HG03025 (cell line): ENCODE measurements around the gene MAPK1.
"Not testable (repeated sequence)": the region's sequence is repeated elsewhere in the genome, so short reads cannot be mapped to it uniquely, and the experiment has no call there.

Experiments
- ATAC-seq: cut with Tn5 transposase; IDR thresholded peaks from one replicate; pipeline ENCODE4 v1.9.1; 2021; ENCODE audit warnings: mild to moderate bottlenecking, moderate library complexity; ENCODE audit not compliant: unreplicated experiment, low FRiP score

Gene MAPK1

DNA sequence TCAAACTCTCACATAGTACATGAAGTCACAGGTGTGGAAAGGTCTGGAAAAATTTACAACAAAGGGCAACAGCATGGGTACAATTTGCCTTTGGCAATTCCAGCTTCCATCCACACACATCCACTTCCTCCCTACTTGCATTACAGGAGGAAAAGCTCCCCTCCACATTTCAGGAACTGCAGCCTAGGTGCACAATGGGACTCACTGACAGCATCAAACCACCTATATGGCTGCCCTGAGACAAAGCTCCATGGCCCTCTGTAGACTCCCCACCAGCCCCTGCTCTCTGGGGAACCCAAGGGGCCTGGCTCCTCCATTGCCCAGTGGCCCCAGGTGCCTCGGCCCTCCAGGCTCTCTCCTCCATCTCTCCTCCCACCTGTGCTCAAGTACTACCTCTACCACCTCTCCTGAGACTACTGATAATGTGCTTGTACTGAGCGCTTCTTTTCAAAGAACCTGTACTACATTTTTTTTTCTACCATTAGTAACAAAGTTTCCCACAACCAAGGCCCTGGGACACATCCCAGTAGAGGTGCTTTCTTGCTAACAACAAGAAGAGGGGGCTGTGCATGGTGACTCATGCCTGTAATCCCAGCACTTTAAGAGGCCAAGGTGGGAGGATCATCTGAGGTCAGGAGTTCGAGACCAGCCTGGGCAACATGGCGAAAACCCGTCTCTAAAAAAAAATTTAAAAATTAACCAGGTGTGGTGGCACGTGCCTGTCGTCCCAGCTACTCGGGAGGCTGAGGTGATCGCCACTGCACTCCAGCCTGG lies 136.7 kb downstream of the MAPK1 start:
- ATAC-seq: no peak

DNA sequence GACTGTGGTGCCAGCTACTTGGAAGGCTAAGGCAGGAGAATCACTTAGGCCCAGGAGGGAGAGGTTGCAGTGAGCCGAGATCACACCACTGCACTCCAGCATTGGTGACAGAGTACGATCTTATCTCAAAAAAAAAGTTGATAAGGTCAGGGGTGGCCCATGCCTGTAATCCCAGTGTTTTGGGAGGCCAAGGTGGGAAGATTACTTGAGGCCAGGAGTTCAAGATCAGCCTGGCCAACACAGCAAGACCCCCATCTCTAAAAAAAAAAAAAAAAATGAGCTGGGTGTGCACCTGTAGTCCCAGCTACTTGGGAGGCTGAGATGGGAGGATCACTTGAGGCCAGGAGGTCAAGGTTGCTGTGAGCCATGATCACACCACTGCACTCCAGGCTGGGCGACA lies 138.3 kb downstream of the MAPK1 start:
- ATAC-seq: not testable (repeated sequence)

DNA sequence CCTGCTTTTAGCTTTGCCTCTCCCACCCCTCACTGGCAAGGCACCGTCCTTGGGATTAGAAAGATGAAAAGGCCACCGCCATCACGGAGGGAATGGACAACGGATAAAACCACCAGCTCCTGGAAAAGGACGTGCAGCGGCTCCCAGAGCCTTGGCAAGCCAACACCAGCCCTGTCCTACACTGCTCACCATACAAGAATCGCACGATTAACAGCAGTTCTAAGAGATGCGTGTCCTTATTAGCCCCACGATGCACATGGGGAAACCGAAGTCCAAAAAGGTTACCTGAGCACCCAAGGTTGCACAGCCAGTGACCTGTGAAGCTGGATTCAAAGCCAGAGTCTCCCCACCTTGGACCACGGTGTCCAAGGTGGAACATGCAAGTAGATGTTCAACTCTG lies 139.2 kb downstream of the MAPK1 start:
- ATAC-seq: no peak

DNA sequence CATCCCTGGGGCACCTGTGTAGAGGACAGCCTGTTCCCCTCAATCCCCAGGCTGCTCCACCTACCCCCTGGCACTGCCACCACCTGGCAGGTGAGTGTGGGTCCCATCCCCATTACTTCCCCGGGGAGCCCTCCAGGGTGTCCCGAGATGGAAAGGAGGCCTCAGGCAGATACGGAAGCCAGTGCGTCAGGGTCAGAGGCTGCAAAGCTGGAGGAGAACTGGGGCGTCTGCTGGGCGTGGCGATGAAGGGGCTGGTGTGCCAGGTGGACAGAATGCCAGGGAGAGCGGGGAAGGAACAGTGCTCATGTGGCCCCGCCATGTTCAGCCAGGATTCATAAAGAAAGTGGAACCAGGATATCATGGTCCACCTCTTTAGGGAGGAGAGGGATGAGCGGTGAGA lies 139.7 kb downstream of the MAPK1 start:
- no peak for ATAC-seq

DNA sequence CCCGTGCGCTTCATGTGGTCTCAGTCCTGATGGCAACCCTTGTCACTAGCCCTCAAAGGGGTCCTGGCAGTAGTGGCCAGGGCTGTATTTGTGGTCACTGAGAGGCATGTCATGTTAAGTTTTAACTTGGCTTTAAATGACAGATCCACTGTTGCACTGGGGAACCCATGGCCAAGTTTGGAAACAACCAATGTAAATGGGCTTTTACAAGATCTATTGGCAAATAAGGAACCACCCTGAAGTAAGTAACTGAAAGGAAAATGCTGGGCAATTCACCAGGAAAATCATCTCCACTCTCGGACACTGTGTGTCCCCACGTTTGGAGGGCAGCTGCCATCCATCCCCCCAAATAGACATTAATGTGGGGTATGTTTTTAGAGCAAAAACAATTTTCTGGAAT lies 140.3 kb downstream of the MAPK1 start:
- ATAC-seq: no peak

DNA sequence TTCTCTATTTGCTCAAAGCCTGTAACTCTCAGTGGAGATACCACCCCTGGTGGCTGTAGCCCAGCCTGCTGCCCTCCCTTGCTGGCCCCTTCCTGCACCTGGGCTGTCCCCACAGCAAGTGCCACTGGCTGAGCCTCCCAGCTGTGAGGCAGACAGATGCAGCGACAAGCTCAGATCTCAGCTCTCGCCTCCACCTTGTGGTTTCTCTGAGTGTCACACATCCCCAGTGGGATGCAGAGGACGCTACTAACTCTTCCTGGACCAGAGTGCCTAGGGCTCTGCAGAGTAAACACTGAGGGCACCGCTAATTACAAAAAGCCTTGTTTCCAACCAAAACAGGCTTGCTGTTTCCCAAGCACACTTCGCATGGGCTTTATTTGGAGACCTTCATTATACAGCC lies 140.8 kb downstream of the MAPK1 start:
- ATAC-seq: no peak

DNA sequence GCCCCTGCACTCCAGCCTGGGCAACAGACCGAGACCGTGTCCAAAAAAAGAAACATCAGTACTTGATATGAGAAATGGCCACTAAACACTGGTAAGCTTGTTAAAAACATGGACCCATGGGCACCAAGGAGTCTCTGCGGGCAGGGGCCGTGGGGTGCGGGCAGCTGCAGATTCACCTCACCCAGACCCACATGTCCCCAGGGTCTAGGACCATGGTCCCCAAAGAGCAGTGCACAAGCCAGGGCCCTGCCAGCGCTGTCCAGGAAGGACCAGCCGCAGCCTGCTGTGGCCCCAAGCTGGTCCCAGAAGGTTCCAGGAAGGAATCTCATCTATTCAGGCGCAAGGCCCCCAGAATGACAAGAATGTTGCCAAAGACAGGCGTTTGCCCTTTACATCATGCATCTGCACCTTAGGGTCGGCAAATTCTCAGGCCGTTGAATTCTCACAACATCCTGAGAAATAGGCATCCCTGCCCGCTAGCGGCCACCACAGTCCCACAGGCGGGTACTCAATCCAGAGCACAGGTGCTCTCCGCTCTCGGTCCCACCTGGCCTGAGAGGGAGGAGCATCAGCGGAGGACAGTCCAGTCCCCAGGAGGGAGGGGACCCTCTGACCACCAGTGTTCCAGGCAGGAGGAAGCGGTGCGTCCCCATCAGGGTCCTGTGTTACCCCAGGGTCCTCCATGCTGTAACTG lies 141.3 kb downstream of the MAPK1 start:
- no peak for ATAC-seq

DNA sequence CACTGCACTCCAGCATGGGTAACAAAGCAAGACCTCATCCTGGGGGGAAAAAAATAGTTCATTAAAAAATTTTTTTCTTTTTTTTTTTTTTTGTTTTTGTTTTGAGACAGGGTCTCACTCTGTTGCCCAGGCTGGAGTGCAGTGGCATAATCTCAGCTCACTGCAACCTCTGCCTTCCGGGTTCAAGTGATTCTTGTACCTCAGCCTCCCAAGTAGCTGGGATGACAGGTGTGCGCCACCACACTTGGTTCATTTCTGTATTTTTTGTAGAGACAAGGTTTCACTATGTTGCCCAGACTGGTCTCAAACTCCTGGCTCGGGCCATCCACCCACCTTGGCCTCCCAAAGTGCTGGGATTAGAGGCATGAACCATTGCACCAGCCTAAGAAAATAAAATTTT lies 142.9 kb downstream of the MAPK1 start:
- not testable (repeated sequence) for ATAC-seq

DNA sequence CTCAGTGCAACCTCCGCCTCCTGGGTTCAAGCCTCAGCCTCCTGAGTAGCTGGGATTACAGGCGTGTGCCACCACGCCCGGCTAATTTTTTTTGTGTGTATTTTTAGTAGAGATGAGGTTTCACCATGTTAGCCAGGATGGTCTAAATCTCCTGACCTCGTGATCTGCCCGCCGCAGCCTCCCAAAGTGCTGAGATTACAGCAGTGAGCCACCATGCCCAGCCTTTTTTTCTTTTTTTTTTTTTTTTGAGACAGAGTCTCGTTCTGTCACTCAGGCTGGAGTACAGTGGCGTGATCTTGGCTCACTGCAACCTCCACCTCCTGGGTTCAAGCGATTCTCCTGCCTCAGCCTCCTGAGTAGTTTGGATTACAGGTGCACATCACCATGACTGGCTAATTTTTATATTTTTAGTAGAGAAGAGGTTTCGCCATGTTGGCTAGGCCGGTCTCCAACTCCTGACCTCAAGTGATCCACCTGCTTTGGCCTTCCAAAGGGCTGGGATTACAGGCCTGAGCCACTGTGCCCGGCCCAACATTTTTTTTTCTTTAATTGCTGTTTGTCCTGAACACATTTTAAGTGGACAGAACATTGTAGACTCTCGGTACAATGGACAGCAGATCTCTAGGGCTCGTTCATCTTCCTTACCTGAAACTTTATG lies 146.1 kb downstream of the MAPK1 start:
- not testable (repeated sequence) for ATAC-seq

DNA sequence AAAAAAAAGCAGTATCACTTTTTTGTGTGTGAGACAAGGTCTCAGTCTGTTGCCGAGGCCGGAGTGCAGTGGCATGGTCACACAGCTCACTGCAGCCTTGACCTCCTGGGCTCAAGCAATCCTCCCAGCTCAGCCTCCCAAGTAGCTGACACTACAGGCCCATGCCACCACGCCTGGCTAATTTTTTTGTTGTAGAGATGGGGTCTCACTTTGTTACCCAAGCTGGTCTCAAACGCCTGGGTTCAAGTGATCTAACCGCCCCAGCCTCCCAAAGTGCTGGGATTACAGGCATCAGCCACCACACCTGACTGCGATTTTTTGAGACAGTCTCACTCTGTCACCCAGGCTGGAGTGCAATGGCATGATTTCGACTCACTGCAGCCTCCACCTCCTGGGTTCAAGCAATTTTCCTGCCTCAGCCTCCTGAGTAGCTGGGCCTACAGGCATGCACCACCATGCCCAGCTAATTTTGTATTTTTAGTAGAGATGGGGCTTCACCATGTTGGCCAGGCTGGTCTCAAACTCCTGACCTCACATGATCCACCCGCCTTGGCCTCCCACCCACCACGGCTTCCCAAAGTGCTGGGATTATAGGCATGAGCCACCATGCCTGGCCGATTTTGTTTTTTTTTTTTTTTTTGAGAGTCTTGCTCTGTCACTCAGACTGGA lies 147.1 kb downstream of the MAPK1 start:
- not testable (repeated sequence) for ATAC-seq

DNA sequence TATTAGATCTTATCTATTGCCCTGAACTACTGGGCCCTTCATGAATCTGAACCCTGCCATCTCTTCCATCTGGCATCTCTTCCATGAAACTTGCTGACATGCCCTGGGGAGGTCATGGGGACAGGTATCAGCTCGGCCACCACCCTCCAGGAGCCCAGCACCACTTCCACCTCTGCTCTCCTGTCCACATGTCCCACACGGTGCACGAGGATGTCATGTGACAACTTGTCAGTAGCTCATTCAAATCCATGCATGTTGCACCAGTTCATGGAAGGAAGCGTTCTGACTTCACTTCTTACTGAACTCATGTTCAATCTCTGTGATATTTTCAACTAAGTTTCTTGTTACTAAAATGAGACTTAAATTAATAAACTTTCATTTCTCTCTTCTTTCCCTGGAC lies 148.4 kb downstream of the MAPK1 start:
- ATAC-seq: no peak

DNA sequence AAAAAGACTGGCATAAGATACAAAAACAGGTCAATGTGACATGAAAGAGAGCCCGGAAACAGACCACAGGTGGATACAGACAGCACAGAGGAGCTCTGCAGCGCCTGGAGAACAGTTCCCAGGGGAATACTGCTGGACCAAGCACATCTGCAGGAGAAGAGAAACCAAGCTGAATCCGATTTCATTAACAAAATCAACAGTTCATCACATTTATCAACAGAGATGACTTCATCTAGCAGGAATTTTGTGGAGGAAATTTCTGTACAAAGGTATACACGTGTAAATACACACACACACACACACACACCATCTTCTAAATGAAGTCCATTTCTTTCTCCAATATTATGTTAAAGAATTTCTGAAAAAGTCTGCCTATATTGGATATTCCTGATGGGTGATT lies 148.9 kb downstream of the MAPK1 start:
- no peak for ATAC-seq

DNA sequence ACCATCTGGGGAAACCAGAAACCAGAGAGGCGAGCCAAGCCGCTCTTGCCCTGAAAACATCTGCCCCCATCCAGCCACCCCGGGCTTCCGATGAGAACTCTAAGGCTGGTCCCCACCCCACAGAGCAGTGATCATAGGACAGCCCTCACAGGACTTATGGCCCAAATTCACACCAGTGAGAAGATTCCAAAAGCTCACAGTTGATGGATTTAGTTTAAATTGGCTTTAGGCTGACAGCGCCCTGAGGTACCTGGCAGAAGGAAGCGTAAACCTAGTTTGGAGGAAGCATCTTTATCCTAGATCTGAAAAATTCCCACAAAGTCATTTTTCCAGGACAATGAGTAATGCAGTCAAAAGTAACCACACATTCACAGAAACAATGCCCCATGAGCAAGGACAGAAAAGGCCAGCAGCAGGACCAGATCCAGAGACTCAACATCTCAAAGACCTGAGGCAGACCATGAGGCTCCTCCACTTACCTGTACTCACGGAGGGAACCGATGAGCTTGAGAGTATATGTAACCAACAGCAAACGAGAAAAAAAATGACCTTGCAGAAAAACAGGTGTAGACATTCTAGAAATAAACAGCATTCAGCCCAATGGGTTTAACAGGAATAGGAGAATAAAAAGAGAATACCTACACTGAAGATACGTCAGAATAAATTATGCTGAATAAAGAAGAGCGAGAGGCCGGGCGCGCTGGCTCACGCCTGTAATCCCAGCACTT lies 150.9 kb downstream of the MAPK1 start:
- ATAC-seq: not testable (repeated sequence)

DNA sequence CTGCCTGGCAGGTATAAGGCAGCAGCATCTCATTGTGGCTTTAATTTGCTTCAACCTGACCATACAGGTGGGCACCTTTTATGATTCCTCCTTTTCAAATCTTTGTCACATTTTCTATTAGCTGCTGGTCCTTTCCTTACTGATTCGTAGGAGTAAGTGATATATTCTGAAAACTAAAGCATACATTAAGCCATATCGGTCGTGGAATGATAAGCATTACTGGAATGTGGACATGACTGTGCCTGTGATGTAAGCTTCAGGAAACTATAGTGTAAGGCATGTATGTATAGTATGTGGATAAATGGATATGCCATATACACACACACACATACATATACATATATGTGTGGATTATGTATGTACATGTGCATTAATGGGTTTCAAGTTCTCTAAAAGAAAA lies 152.7 kb downstream of the MAPK1 start:
- no peak for ATAC-seq

DNA sequence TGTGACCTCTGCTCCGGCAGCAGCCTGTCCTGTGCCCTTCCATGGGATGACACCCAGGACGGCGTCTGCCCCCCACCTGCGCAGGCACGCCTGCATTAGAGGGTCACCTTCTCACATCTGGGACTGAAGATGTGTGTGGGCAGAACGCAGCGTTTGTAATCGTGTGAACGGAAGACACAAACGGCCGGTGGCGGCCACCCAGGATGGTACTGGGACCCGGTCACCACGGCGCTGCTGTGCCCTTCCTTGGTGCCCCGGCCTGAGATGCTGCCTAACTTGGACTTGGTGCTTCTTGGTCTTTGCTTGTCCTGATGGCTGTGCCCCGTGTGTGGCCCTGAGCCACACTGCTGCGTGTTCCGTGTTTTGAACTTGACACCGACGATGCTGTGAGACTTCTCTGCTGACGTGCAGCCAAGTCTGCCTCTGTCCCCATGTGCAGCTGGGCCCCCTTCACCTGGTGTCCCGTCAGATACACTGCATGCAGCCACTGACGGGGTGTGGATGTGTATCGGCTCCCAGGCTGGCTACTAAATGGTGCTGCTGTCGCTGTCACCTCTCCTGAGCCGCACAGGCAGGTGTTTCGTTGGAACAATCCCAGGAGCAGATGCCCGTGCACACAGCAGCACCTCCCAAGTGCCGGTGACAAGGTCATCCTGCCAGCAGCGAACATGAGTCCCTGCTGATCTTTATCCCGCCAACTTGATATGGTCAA lies 153.2 kb downstream of the MAPK1 start:
- no peak for ATAC-seq

DNA sequence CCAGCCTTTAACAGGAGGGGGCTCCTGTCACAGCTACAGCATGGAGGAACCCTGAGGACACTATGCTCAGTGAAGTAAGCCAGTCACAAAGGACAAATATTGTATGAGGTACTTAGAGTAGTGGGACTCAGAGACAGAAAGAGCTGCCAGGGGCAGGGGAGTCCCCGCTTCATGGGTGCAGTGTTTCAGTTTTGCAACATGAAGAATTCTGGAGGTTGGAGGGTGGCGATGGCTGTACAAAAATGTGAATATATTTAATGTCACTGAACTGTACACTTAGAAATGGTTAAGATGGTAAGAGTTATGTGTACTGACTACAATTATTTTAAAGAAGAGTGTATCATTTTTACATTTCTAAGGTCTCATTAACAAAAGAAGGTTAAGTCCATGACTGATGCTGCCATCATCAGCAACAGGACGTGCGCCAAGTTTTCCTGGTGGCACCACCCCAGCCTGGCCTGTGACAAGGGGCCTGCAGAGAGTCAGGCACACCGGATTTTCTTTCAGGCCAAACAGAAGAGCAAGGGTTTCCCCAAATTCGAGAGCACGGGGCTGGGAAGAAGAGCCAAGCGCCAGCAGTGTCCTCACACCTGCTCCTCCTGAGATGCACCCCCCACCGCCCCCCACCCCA lies 153.9 kb downstream of the MAPK1 start:
- no peak for ATAC-seq

DNA sequence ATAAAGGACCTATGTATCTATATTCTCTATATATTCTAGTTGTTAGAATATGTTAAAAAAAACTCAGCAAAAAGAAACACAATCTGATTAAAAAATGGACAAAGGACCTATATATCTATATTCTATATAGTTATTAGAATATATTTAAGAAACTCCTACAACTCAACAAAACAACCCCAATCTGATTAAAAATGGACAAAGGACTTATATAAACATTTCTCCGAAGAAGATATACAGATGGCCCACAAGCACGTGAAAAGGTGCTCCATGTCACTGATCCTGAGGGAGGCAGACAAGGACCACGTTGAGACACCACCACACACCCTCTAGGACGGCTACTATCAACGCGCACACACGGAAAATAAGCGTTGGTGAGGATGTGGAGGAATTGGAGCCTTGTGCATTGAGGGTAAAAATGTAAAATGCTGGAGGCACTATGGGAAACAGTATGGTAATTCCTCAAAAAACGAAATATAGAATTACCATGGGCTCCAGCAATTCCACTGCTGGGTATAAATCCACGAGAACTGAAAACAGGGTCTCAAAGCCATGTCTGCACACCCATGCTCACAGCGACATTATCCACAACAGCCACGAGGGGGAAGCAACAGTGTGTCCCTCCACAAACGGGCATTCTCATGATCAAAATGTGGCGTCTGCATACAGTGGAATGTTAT lies 154.6 kb downstream of the MAPK1 start:
- no peak for ATAC-seq

DNA sequence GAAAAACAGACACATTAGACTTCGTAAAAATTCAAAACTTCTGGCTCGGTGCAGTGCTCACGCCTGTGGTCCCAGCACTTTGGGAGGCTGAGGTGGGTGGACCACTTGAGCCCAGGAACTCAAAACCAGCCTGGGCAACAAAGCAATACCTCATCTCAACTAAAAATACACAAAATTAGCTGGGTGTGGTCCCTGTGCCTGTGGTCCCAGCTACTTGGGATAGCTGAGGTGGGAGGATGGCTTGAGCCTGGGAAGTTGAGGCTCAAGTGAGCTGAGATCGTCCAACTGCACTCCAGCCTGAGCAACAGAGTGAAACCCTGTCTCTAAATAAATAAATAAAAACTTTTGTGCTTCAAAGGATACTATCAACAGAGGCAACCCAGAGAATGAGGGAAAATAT lies 155.6 kb downstream of the MAPK1 start:
- no peak for ATAC-seq

DNA sequence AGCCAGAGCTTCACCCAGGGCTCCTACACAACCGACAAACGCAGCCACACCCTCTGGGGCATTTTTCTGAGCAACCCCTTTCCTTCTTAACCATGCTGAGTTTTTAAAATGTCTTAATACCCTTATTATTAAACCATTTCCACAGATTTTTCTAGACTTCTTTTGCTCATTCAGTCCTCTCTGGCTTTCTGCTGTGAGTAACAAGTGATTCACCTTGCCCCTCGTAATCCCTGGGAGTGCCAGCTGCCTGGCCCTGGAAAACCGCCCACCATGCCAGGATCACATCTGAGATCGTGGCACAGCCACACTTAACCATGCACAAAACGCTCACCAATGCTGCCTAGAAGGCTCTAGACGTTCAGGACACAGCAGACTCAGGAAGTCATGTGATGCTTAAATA lies 157.3 kb downstream of the MAPK1 start:
- no peak for ATAC-seq
